ENCODE data around the gene LAMC3. TPM values are rescaled to one million over a fixed set of nuclear protein-coding genes. Genes with fewer than 3 reads are reported as not detected.

LAMC3 gene
- total and polyA plus RNA-seq, 2 experiments from 2014 or later: 5.4 to 14.0 TPM

DNA sequence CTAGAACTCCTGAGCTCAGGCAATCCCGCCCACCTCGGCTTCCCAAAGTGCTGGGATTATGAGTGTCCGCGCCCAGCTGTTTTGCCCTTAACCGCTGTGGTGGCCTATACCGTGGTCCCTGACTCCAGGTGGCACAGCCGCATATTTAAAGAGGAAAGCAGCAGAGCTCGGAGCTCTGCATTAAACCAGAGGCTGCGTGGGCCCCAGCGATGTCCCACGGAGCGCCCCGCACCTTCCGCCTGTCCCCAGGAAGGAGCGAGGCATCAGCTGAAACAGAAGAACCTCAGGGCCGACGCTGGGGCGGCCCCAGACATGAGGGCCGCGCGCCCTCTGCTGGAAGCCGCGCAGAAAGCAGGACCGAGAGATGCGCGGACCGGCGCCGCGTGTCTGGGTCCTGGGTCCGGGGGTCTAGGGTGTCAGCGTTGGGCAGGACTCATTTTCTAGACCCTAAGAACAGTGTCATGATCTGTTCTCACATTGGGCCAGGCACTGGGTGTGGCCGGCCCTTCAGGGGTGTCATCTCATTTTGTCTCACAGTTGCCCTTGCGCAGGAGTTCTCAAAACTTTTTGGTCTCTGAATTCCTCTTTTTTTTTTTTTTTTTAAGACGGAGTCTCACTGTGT, 37.7 kb downstream of the LAMC3 start:
- Histone ChIP-seq H3K27me3 (no peaks in the 10 kb centered on the region), H3K36me3 (no peaks in the 10 kb centered on the region), H3K9me3 (ENCODE audit: low read depth) (no peaks in the 10 kb centered on the region), H3K4me1 (ENCODE audit: low read depth) (no peaks in the 10 kb centered on the region), H3K4me3 (no peak overlapping the region), H3K27ac (no peak overlapping the region)
- TF ChIP-seq CTCF (IDR thresholded peaks at IDR 0.05; ENCODE audit: low read depth, low read length): peak; percentile 94
- peak; percentile 73 to 86 for DNase-seq (ENCODE audit: low read depth in 1 of 2, low spot score in 1 of 2)

- Histone ChIP-seq H3K4me3 (no peak overlapping the region), H3K36me3 (no peaks in the 10 kb centered on the region), H3K9me3 (ENCODE audit: low read depth) (no peaks in the 10 kb centered on the region), H3K27ac (no peak overlapping the region), H3K4me1 (ENCODE audit: low read depth) (no peaks in the 10 kb centered on the region), H3K27me3 (no peaks in the 10 kb centered on the region)
- no peak for TF ChIP-seq CTCF (IDR thresholded peaks at IDR 0.05; ENCODE audit: low read depth, low read length)
- DNase-seq (ENCODE audit: low read depth in 1 of 2, low spot score in 1 of 2): no peak
Observed at GRCh38 chr9:131048332-131048731, 39.4 kb downstream of the LAMC3 start.

DNA sequence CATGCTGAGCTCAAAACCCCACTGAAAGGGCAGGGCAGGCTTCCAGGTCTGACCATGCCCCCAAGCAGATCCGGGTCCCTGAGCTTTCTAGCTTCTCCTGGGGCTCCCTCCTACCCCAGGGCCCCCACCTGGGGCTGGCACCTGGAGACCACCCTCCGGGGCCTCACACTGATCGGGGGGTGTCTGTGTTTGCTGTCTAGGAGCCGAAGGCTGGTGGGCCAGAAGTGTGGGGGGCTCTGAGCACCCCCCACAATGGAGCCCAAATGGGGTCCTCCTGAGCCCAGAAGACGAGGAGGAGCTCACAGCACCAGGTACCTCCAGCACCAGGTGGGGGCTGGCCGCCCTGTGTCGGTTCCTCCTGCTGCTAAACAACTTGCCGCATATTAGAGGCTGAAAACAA, 39.8 kb downstream of the LAMC3 start:
- Histone ChIP-seq H3K27ac (no peak overlapping the region), H3K36me3 (no peaks in the 10 kb centered on the region), H3K27me3 (no peaks in the 10 kb centered on the region), H3K4me3 (no peak overlapping the region), H3K9me3 (ENCODE audit: low read depth) (no peaks in the 10 kb centered on the region), H3K4me1 (ENCODE audit: low read depth) (no peaks in the 10 kb centered on the region)
- TF ChIP-seq CTCF (IDR thresholded peaks at IDR 0.05; ENCODE audit: low read depth, low read length): no peak
- DNase-seq (ENCODE audit: low read depth in 1 of 2, low spot score in 1 of 2): no peak

GRCh38 chr9:131049829-131050715, 41.1 kb downstream of the LAMC3 start:
- Histone ChIP-seq H3K4me3 (no peak overlapping the region), H3K27me3 (no peaks in the 10 kb centered on the region)

GRCh38 chr9:131050831-131051230, 41.9 kb downstream of the LAMC3 start:
- no peak for TF ChIP-seq CTCF (IDR thresholded peaks at IDR 0.05; ENCODE audit: low read depth, low read length)
- no peak overlapping the region for H3K27ac ChIP-seq

More at GRCh38 chr9:131049829-131050715, 41.1 kb downstream of the LAMC3 start:
- TF ChIP-seq CTCF (IDR thresholded peaks at IDR 0.05; ENCODE audit: low read depth, low read length): no peak
- no peak for DNase-seq (ENCODE audit: low read depth in 1 of 2, low spot score in 1 of 2)
- H3K36me3 ChIP-seq: no peaks in the 10 kb centered on the region
- no peak overlapping the region for H3K27ac ChIP-seq
- no peaks in the 10 kb centered on the region for H3K9me3 ChIP-seq (ENCODE audit: low read depth)
- H3K4me1 ChIP-seq (ENCODE audit: low read depth): no peaks in the 10 kb centered on the region

More at GRCh38 chr9:131050831-131051230, 41.9 kb downstream of the LAMC3 start:
- DNase-seq (ENCODE audit: low read depth in 1 of 2, low spot score in 1 of 2): no peak
- Histone ChIP-seq H3K36me3 (no peaks in the 10 kb centered on the region), H3K9me3 (ENCODE audit: low read depth) (no peaks in the 10 kb centered on the region), H3K27me3 (no peaks in the 10 kb centered on the region), H3K4me3 (no peak overlapping the region), H3K4me1 (ENCODE audit: low read depth) (no peaks in the 10 kb centered on the region)
